HepG2 (cell line): ENCODE results near the gene ITGAX. TPM values are rescaled to one million over a fixed set of nuclear protein-coding genes. Genes with fewer than 3 reads are reported as not detected.
A peak's percentile ranks its signal among the peaks of the same experiment; 100 is the strongest.

Experiments used
- ATAC-seq: fragments of 200-7000 bp; cut with Tn5 transposase; 3 replicates; pipeline ENCODE4 v1.9.1; 2020; ENCODE audit warnings: mild to moderate bottlenecking, moderate library complexity
- BruUV-seq: library from RNA; stranded (reverse); fragments of 400-500 nt; replicated peaks from 2 replicates; lab custom pipeline; 2021; lab: Mats Ljungman, UMichigan
- CTCF ChIA-PET: fragments of 300-600 bp; formaldehyde crosslinking; extraction: SDS; loops from one replicate; lab custom pipeline; 2021; ENCODE audit warnings: low total read pairs, inconsistent platforms, low intra/inter-chr PET ratio; lab: Yijun Ruan, JAX
- POLR2A ChIA-PET: fragments of 350-600 bp; sonication (Branson Sonifier 250); formaldehyde crosslinking; loops from one replicate; lab custom pipeline; 2020; ENCODE audit warnings: antibody characterized with exemption, inconsistent platforms; lab: Yijun Ruan, JAX
- DNase-seq: peaks from one replicate; pipeline ENCODE4 v3.0.0-alpha.2; 2015; ENCODE audit warnings: low spot score
- FAIRE-seq: peaks from 3 replicates; lab custom pipeline; 2011; peaks lifted over from hg19 to GRCh38; lab: Jason Lieb, UNC
- H2AFZ ChIP-seq: one replicate; pipeline ENCODE4 v1.6.1; 2011; ENCODE audit warnings: low read length, inconsistent platforms
- H3K27ac ChIP-seq: fragments of 300-600 bp; 3 replicates; pipeline ENCODE4 v1.8.0; 2011; ENCODE audit warnings: mixed run types, mild to moderate bottlenecking, mixed read lengths, low read length, inconsistent platforms; ENCODE audit not compliant: insufficient read depth; ENCODE audit errors: extremely low read length
- H3K27me3 ChIP-seq, 2 experiments: fragments of 200-600 bp in 1 of 2; 2 replicates in 1 of 2; 3 replicates in 1 of 2; pipeline versions ENCODE4 v1.6.0 to v1.8.0; 2011; ENCODE audit warnings: low read length in 2 of 2, mild to moderate bottlenecking in 2 of 2, moderate library complexity in 2 of 2, inconsistent platforms in 1 of 2; ENCODE audit not compliant: insufficient read depth in 2 of 2, control insufficient read depth in 1 of 2
- H3K36me3 ChIP-seq, 2 experiments: fragments of 200-600 bp in 1 of 2; replicated peaks in 1 of 2; 2 replicates in 1 of 2; 3 replicates in 1 of 2; pipeline versions ENCODE4 v1.5.1 to v1.8.0; 2011; ENCODE audit warnings: low read length in 2 of 2, inconsistent platforms in 1 of 2; ENCODE audit not compliant: insufficient read depth in 2 of 2, control insufficient read depth in 1 of 2
- H3K4me1 ChIP-seq: 2 replicates; pipeline ENCODE4 v1.5.1; 2012; ENCODE audit warnings: low read length, inconsistent platforms; ENCODE audit not compliant: insufficient read depth
- H3K4me2 ChIP-seq: 2 replicates; pipeline ENCODE4 v1.6.0; 2011; ENCODE audit warnings: low read depth, low read length, inconsistent platforms
- H3K4me3 ChIP-seq, 3 experiments: fragments of 200-600 bp in 1 of 3; sonication (generic), shearing (Covaris generic) in 1 of 3; replicated peaks in 1 of 3; 2 replicates each; pipeline ENCODE4 v1.5.1; 2011 to 2016; ENCODE audit warnings: low read length in 3 of 3, inconsistent platforms in 2 of 3, low read depth in 2 of 3, mild to moderate bottlenecking in 2 of 3, control low read depth in 1 of 3, mixed read lengths in 1 of 3; ENCODE audit not compliant: insufficient read depth in 1 of 3
- H3K79me2 ChIP-seq: one replicate; pipeline ENCODE4 v1.6.1; 2011; ENCODE audit warnings: low read length, inconsistent platforms; ENCODE audit not compliant: insufficient read depth
- H3K9ac ChIP-seq: 2 replicates; pipeline ENCODE4 v1.6.0; 2011; ENCODE audit warnings: mild to moderate bottlenecking, low read depth, low read length, inconsistent platforms; ENCODE audit not compliant: insufficient read depth
- H3K9me3 ChIP-seq: 2 replicates; pipeline ENCODE4 v1.5.1; 2012; ENCODE audit warnings: mild to moderate bottlenecking, low read length
- H4K20me1 ChIP-seq: 2 replicates; pipeline ENCODE4 v1.6.0; 2011; ENCODE audit warnings: inconsistent platforms, mild to moderate bottlenecking, low read length, moderate library complexity; ENCODE audit not compliant: insufficient read depth
- DDIT3 ChIP-seq: sonication (generic); formaldehyde crosslinking; IDR thresholded peaks from 2 replicates; pipeline ENCODE4 v1.4.0; 2020; ENCODE audit warnings: mild to moderate bottlenecking, missing genetic modification reagents
- GRHL1 ChIP-seq: sonication (generic); formaldehyde crosslinking; conservative IDR thresholded peaks from 2 replicates; pipeline ENCODE4 v1.8.0; 2022; ENCODE audit warnings: missing genetic modification reagents
- HIC2 ChIP-seq: sonication (generic); formaldehyde crosslinking; IDR thresholded peaks from 2 replicates; pipeline ENCODE4 v1.9.0; 2022; ENCODE audit warnings: low read depth, missing genetic modification reagents
- PAXIP1 ChIP-seq: sonication (generic); formaldehyde crosslinking; conservative IDR thresholded peaks from 2 replicates; pipeline ENCODE4 v1.4.0; 2020; ENCODE audit warnings: mild to moderate bottlenecking, missing genetic modification reagents, moderate library complexity
- POGK ChIP-seq: sonication (generic); formaldehyde crosslinking; conservative IDR thresholded peaks from 2 replicates; pipeline ENCODE4 v1.8.0; 2022; ENCODE audit warnings: mild to moderate bottlenecking, moderate library complexity, missing genetic modification reagents
- SNAPC2 ChIP-seq: sonication (generic); formaldehyde crosslinking; IDR thresholded peaks from 2 replicates; pipeline ENCODE4 v1.8.1; 2022; ENCODE audit warnings: mild to moderate bottlenecking, missing genetic modification reagents
- SOX6 ChIP-seq, 2 experiments: fragments of 450-650 bp in 1 of 2; sonication (generic) in 1 of 2; formaldehyde crosslinking in 1 of 2; IDR thresholded peaks; 2 replicates each; pipeline versions ENCODE4 v1.4.0 to v1.6.1; 2017 to 2020; ENCODE audit warnings: antibody characterized with exemption in 1 of 2, mild to moderate bottlenecking in 1 of 2, missing genetic modification reagents in 1 of 2
- ZNF382 ChIP-seq: sonication (generic); formaldehyde crosslinking; IDR thresholded peaks from 2 replicates; pipeline ENCODE4 v1.5.0; 2020; ENCODE audit warnings: missing genetic modification reagents, mild to moderate bottlenecking, borderline replicate concordance
- ZNF460 ChIP-seq: sonication (generic); formaldehyde crosslinking; IDR thresholded peaks from 2 replicates; pipeline ENCODE4 v1.5.1; 2020; ENCODE audit warnings: missing genetic modification reagents, mild to moderate bottlenecking, borderline replicate concordance
- WGBS: methylation state at CpG from one replicate; pipeline ENCODE4 v1.1.6; 2017; ENCODE audit warnings: low lambda C conversion rate; 5-methylcytosine and 5-hydroxymethylcytosine counted together
- in situ Hi-C: cut with HindIII; loops from 2 replicates; pipeline ENCODE4 v1.10.0; 2017; ENCODE audit warnings: low pct_unique_long_range_greater_than_20kb; ENCODE audit not compliant: extremely low pct_ligation_motif_present
- intact Hi-C: fragments of 100-400 bp; cut with micrococcal nuclease; formaldehyde crosslinking; loops from one replicate; pipeline ENCODE4 v1.10.0; 2022; ENCODE audit not compliant: unreplicated experiment
- polyA plus RNA-seq, 8 experiments: library from polyadenylated mRNA; depleted of rRNA in 3 of 8; stranded (reverse) in 7 of 8; unstranded in 1 of 8; fragments of >200 nt; fragmentation: Illumina TruSeq in 4 of 8; extraction: Trizol in 4 of 8; gene quantifications; 2 replicates each; pipeline versions ENCODE4 v1.2.1 to v1.2.3, GENCODE V29; 2011 to 2016; ENCODE audit warnings: low read depth in 4 of 8, missing spikeins in 1 of 8, mixed read lengths in 1 of 8; ENCODE audit not compliant: insufficient read depth in 1 of 8
- total RNA-seq, 5 experiments: library from RNA; depleted of rRNA; stranded (reverse); fragments of >200 nt; fragmentation: Illumina TruSeq; extraction: Trizol; gene quantifications; 2 replicates each; pipeline ENCODE4 v1.2.3, GENCODE V29; 2016; ENCODE audit warnings: low read depth in 1 of 5

ITGAX gene
- total and polyA plus RNA-seq, 2 of the 13 experiments (the other 11 are each of a cell fraction or from before 2014, with no cell fraction given) = 0.32 TPM; not detected in 1

- POLR2A ChIA-PET = no interaction called here
- intact Hi-C loops = no loop called here
Observed at GRCh38 chr16:31356566-31357323, 1.8 kb downstream of the ITGAX start.

More at GRCh38 chr16:31356566-31357323, 1.8 kb downstream of the ITGAX start:
- no peak for FAIRE-seq
- H3K9me3 ChIP-seq = no peaks in the 10 kb centered on the region
- peaks cover 7 to 42% of the 10 kb centered on the region in 2 experiments; a peak in 4 of 5 replicates for H3K27me3 ChIP-seq
- no TSS peak for BruUV-seq
- H3K9ac ChIP-seq = no peak overlapping the region
- no peak overlapping the region for H2AFZ ChIP-seq
- no peak overlapping the region for H3K4me2 ChIP-seq
- in situ Hi-C loops = no loop called here
- DNase-seq = no peak
- no peaks in the 10 kb centered on the region for H3K36me3 ChIP-seq
- no peaks in the 10 kb centered on the region for H3K79me2 ChIP-seq
- no peak overlapping the region for H3K4me3 ChIP-seq
- 36% methylated on average over 16 of the region's 28 CpGs for WGBS
- CTCF ChIA-PET = no interaction called here
- H3K27ac ChIP-seq = no peak overlapping the region
- ATAC-seq = peak; percentile 12; the same call in 1 of the 3 replicates
- H3K4me1 ChIP-seq = no peaks in the 10 kb centered on the region
- TF ChIP-seq PAXIP1 (CRISPR knock-in tag) (no peak), HIC2 (CRISPR knock-in tag) (no peak), ZNF382 (CRISPR knock-in tag) (no peak), ZNF460 (CRISPR knock-in tag) (no peak), POGK (CRISPR knock-in tag) (no peak), DDIT3 (no peak), SNAPC2 (CRISPR knock-in tag) (no peak), GRHL1 (CRISPR knock-in tag) (no peak), SOX6 (IDR thresholded peaks at IDR 0.05) (no peak), SOX6 (CRISPR knock-in tag; IDR thresholded peaks at IDR 0.05) (no peak)
- no peaks in the 10 kb centered on the region for H4K20me1 ChIP-seq
